Transverse colon (tissue), 3 donors: ENCODE results near the gene ADAT1.

ENCODE experiments used
- POLR2A ChIP-seq: fragments of 450-650 bp; IDR thresholded peaks from one replicate; pipeline ENCODE4 v1.6.1; 2016; ENCODE audit warnings: antibody characterized with exemption, mild to moderate bottlenecking, moderate library complexity
- TF ChIP-seq, protein P1 (sequence below), 5 experiments: fragments of 200-600 bp in 3 of 5; fragments of 450-650 bp in 2 of 5; sonication (generic) in 3 of 5; IDR thresholded peaks; 1 replicate in 2 of 5; 2 replicates in 3 of 5; pipeline ENCODE4 v1.5.1; 2016 to 2017; ENCODE audit warnings: antibody characterized with exemption in 5 of 5, inconsistent platforms in 3 of 5, mild to moderate bottlenecking in 2 of 5, moderate library complexity in 1 of 5

DNA sequence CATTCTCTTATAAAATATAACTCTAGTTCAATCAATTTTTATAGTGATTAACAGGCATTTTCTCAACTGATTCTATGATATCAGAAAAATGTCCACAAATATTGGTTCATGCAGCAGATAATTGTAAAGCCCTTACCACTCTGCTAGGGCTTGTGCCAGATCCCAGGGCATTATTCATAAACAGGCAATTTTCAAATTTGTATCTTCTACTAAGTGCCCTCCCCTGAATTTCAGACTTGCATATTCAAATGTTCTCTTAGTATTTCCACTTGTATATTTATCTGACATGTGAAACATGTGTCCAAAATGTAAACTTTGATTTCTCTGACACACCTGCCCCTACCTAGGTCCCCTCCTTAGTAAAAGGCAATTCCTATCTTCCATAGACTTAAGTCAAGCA, 44.4 kb upstream of the ADAT1 start:
- TF ChIP-seq POLR2A: no peak
- TF ChIP-seq, protein P1, sequence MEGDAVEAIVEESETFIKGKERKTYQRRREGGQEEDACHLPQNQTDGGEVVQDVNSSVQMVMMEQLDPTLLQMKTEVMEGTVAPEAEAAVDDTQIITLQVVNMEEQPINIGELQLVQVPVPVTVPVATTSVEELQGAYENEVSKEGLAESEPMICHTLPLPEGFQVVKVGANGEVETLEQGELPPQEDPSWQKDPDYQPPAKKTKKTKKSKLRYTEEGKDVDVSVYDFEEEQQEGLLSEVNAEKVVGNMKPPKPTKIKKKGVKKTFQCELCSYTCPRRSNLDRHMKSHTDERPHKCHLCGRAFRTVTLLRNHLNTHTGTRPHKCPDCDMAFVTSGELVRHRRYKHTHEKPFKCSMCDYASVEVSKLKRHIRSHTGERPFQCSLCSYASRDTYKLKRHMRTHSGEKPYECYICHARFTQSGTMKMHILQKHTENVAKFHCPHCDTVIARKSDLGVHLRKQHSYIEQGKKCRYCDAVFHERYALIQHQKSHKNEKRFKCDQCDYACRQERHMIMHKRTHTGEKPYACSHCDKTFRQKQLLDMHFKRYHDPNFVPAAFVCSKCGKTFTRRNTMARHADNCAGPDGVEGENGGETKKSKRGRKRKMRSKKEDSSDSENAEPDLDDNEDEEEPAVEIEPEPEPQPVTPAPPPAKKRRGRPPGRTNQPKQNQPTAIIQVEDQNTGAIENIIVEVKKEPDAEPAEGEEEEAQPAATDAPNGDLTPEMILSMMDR (IDR thresholded peaks at IDR 0.05): no peak
